ENCODE data around the gene DMAP1.

Gene DMAP1

GRCh38 chr1:44229435-44230167 lies 16.3 kb downstream of the DMAP1 start:
- FAIRE-seq: no peak

DNA sequence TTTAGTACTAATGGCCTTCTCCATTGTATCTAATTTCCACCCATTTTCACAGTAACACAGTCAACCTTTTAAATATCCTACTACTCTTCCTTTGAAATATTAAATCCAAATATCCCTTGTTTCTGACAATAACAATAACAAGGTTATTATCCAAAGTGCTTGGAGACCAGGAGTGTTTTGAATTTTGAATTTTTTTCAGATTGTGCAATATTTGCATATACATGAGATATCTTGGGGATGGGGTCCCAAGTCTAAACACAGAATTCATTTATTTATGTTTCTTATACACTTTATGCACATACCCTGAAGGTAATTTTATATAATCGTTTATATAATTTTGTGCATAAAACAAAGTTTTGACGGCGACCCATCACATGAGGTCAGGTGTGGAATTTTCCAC lies 17.5 kb downstream of the DMAP1 start:
- no peak for FAIRE-seq

- no peak for FAIRE-seq
Measured at GRCh38 chr1:44233593-44233992, 20.3 kb downstream of the DMAP1 start.

- FAIRE-seq: no peak
Measured at GRCh38 chr1:44235808-44236207, 22.5 kb downstream of the DMAP1 start.

GRCh38 chr1:44236490-44237272 lies 23.4 kb downstream of the DMAP1 start:
- FAIRE-seq: no peak

DNA sequence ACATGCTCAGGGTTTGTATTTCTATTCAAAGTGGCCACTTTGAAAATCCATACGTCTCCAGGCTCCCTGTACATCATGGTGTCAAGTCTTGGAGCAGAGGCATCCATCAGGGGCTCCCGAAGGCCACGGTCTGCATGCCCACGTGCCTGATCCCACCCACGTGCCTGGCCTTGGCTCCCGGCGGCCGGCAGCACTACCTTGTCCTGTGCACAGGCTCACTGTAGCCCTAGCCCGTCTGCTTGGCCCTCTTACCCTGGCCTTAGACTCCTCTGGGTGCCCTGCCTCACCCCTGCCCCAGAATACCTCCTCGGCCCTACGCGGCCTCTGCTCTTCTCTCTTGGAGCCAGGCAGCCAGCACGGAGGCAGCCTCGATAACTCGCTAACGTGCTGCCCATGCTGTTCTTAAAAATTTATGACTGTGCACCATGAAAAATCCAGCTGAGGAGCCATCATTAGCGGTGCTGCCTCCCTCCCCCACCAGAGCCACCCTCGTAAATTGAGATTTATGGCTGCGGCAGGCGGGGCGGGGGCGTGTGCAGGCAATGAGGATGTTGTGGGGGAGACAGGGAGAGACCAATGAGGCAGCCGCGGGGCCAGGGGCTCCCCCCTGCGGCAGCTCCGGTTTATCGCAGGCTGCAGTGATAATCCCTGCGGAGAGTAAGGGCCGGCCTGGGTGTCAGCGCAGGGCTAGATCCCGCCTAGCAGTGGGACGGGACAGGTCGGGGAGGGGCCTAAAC lies 24.6 kb downstream of the DMAP1 start:
- no peak for FAIRE-seq

DNA sequence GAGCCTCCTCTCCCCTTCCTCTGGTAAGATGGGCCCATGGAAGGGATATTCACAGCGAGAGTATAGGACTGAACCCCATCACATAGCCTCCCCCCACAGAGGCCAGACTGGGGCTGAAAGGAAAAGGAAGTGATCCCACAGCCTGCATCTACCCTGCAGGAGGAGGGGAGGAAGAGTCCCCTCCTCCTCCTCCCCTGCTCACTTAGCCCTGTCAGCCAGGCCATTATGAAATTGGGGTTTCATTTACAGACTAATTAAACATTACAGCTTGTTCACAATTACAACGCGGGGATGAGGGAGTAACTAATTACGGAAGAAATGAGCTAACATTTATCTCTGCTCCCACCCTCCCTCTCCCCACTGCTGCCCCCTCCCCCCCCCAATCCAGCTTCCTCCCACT lies 25.4 kb downstream of the DMAP1 start:
- no peak for FAIRE-seq

DNA sequence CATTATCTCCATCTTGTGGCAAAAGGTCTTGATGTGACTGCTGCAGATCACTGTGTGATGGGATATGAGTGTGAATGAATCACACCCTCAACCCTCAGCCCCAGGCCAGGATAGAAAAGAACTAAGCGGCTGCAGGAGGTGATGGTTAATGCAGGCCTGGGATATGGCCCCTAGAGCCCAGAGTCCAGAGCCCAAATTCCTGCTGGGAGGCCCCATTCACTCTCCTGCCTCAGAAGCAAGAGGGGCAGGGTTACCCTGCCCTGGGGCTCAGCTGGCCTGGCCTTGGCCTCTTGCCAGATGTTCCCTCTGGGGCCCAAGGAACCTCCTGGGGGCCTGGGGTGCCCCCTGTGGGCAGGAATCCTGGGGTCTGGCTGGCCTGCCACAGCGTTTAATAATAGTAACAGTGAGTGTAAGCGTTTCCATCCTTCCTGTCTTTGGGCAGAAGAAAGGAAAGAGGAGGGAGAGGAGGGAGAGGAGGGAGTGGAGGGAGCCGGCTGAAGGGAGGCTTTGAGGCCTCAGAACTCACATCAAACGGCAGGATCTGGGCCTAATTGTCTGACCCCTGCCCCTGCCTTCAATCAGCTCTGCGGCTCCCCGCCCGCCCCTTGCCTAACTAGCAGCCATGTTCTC lies 26.2 kb downstream of the DMAP1 start:
- no peak for FAIRE-seq

- no peak for FAIRE-seq
Measured at GRCh38 chr1:44239961-44240371, 26.7 kb downstream of the DMAP1 start.

DNA sequence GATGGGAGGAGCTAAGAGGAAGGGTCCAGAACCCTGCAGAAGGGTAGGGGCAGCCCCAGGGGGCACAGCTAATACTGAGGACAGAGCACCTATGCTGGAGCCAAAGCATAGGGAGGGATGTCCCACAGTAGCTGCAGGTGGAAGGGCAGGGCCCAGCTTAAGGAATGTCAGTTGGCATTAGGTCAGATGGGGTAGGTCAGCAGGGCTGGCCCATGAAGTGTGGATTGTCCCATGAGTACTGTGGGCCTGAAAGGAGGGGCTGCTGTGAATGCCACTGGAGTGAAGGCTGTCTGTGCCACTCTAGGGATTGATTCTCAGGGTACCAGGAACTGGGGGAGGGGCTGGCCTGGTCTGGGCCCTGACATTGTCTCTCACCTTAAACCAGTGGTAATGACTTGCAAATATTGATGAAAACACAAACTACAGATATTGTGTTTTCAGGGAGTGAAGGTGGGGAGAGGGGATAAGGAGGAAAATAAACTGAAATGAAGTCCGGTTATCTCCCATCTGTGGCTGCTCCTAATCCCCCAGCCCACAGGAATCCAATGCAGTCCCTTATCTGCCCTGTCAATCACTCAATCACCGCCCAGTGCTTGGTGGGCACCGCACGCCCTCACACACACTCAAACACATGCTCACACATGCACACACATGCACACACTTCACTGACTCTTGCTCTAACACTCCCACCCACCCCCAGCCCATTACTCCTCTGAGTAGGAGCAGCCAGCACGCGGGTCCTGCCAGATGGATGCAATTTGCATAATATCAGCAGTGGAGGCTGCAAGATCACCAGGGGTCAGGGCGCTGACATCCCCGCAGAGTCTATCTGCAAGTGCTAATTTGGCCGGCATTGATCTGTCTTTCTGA lies 27.8 kb downstream of the DMAP1 start:
- FAIRE-seq: no peak

DNA sequence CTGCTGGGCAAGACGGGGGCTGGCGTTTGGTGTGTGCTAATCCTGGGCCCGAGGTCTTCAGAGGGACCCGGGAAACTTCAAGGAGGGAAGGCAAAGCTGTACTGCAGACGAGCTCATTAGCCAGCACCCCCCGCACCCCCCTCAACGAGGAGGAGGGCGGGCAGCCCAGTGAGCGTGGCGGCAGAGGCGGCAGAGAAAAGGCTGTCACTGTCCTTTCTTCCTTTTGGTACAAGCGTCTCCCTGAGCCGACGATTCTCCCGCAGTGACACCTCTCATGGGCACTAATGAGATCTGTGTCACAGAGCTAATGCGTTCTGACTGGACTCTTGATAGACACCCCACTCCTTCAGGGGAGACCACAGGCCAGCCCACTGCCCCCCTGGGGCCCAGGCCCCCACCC lies 29.5 kb downstream of the DMAP1 start:
- no peak for FAIRE-seq

DNA sequence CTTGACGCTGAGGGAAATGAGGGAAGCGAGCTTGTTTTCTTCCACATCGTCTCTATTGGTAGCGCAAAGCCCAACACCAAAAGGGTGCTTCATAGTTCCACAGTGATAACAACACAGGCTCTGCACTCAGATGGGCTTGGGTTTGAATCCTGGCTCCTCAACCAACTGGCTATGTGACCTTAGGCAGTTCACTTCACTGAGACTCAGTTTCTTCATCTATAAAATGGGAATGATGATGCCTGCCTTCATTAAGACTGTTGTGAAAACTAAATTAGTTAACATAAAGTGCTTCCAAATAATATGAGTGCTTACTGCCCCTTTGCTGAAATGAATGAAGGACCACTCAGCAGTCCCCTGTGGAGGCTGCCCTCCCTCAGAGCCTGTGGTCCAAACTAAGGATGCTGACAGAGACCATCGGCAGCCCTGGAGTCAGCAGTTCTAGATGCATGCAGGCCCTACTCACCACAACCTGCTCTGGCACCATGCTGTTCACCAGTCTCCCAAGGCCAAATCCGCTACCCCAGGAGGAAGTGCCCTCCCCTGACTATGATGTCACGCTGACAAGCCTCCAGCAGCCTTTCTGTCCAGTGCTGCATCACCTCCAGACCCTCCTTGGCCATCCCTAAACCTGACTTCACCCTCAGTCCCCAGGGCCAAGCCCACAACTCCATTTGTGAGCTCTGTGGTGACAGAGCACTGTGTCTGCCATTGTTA lies 30.7 kb downstream of the DMAP1 start:
- FAIRE-seq: no peak

DNA sequence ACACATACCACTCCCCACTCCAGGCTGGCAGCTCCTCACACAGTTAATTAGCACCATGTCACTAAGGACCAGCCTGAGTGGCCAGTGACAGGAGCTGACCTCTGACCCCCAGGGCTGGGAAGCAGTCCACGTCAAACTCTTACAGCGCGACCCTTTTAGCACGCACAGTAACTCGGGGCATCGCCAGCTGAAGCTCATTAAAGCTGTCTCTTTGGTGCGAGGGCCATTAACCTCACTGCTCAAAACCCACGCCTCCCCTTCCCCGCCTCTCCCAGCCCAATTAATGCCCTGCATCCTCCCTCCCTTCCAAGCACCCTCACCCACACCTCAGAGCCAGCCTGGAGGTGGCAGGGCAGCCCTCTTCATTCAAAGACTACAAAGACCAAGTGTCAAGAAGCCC lies 31.7 kb downstream of the DMAP1 start:
- FAIRE-seq: no peak

DNA sequence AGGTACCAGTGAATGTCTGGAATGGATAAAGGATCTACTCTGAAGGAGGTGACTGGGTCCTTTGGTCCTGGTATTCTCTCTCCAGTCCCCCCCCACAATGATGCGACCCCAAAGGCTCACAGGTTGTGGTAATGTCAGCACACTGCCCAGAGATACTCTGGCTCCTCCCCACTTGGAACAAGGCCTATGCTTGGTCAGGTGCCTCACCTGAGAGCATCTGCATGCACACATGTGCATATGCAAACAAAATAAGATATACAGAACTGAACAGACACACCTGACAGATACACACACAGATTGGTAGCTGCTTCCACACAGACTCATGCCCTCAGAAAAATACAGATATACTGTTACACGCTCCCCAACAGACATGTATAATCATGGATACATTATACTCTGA lies 33.5 kb downstream of the DMAP1 start:
- FAIRE-seq: no peak

- FAIRE-seq: no peak
Measured at GRCh38 chr1:44249543-44249942, 36.3 kb downstream of the DMAP1 start.

DNA sequence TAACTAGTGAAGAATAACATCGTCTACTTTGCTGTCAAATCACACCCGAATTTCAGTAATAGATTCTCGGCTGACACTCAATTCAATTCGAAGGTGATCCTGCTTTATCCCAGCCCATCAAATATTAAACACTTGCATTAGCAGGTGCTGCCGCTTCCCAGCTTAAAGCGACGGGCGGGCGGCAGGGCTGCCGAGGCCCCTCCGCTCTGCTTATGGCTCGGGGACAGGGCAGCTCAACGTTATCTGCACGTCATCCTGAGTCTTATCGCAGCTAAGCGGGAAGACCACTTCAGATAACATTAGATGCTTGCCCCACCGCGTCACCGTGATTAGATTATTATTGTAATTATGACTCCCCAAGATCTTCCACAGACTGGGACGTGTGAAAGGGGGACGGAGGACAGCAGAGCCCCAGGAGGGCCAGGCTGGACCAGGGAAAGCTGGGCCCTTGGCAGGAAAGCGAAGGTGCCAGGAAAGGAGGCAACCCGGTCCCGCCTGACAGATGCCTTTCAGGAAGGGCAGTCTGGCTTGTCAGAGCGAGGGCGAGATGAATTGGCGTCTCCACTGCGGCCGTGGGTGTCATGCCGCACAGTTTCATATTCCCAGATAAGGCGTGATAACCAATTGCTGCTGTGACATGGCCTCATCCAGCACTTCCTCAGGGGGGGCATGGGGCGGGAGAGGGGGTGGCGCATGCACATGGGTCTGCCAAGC lies 37.0 kb downstream of the DMAP1 start:
- no peak for FAIRE-seq

- no peak for FAIRE-seq
Measured at GRCh38 chr1:44251486-44251885, 38.2 kb downstream of the DMAP1 start.

DNA sequence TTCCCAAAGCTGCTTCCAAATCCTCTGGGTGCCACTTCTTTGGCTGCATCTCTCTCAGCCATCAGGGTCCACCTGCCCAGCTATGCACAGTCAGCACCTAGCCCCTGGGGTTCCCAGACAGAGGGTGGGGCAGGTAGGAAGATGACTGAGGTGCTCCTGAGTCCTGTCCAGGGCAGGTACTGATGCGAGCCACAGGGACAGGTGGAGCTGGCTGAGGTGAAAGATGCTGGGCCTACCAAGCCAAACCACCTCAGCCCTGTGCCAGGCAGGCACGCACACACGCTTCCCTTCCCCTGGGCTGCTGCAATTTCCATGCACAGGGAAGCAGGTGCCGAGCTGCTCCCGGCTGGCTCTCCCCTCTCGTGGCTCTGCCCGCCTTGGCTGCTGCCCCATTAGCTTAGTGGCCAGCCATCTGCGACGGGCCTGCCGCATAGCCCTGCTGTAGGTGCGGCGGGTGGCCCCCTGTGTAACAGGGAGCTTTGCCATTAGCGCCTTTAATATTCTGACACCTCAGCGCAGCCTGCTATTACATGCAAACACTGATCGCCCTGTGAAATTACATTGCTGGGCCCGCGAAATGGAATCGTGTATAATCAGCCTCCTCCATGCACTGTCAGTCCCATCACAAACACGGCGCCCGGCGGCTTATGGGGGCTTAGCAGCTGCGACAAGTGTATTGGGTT lies 38.9 kb downstream of the DMAP1 start:
- FAIRE-seq: no peak

- no peak for FAIRE-seq
Measured at GRCh38 chr1:44254392-44254910, 41.2 kb downstream of the DMAP1 start.

Measured in A204.1 (cell line).